A673 (cell line): Measurements from ENCODE around the gene NDUFB2. TPM values are rescaled to one million over a fixed set of nuclear protein-coding genes. Genes with fewer than 3 reads are reported as not detected.

ENCODE experiments used
- BruUV-seq: library from RNA; stranded (reverse); fragments of 400-500 nt; replicated peaks from 2 replicates; lab custom pipeline; 2021; lab: Mats Ljungman, UMichigan
- CTCF ChIA-PET: fragments of 300-600 bp; sonication (Branson Sonifier 250); formaldehyde crosslinking; loops from one replicate; lab custom pipeline; 2022; ENCODE audit warnings: antibody characterized with exemption; lab: Charles Lee
- POLR2A ChIA-PET: fragments of 300-600 bp; sonication (Branson Sonifier 250); formaldehyde crosslinking; loops from one replicate; lab custom pipeline; 2022; ENCODE audit warnings: antibody characterized with exemption; ENCODE audit not compliant: low non-redundant PET; lab: Charles Lee
- DNase-seq: peaks from one replicate; pipeline ENCODE4 v3.0.0-alpha.2; 2015; ENCODE audit warnings: low spot score
- H3K27ac ChIP-seq: fragments of 200-600 bp; sonication (generic); 2 replicates; pipeline ENCODE4 v1.5.1; 2016; ENCODE audit warnings: mixed run types, low read depth, mild to moderate bottlenecking, mixed read lengths, antibody characterized with exemption, low read length; ENCODE audit not compliant: poor library complexity, severe bottlenecking
- H3K27me3 ChIP-seq: fragments of 200-600 bp; sonication (generic); replicated peaks from 2 replicates; pipeline ENCODE4 v1.6.1; 2017; ENCODE audit warnings: mixed run types, low read depth, mild to moderate bottlenecking, mixed read lengths, antibody characterized with exemption, low read length; ENCODE audit not compliant: insufficient read depth, poor library complexity
- H3K36me3 ChIP-seq: fragments of 200-600 bp; sonication (generic); 2 replicates; pipeline ENCODE4 v1.6.1; 2016; ENCODE audit warnings: mixed run types, mild to moderate bottlenecking, mixed read lengths, antibody characterized with exemption, low read length; ENCODE audit not compliant: insufficient read depth, poor library complexity, severe bottlenecking
- H3K4me1 ChIP-seq: fragments of 200-600 bp; sonication (generic); 2 replicates; pipeline ENCODE4 v1.6.1; 2017; ENCODE audit warnings: mixed run types, mild to moderate bottlenecking, mixed read lengths, antibody characterized with exemption, low read length; ENCODE audit not compliant: insufficient read depth, poor library complexity, severe bottlenecking
- H3K4me3 ChIP-seq: fragments of 200-600 bp; sonication (generic); 2 replicates; pipeline ENCODE4 v1.5.1; 2016; ENCODE audit warnings: low read depth, mixed run types, mild to moderate bottlenecking, mixed read lengths, low read length; ENCODE audit not compliant: poor library complexity, severe bottlenecking
- H3K9me3 ChIP-seq: fragments of 200-600 bp; sonication (generic); 2 replicates; pipeline ENCODE4 v1.6.1; 2016; ENCODE audit warnings: mixed run types, low read depth, mild to moderate bottlenecking, mixed read lengths, antibody characterized with exemption, low read length; ENCODE audit not compliant: poor library complexity, severe bottlenecking
- CTCF ChIP-seq: fragments of 300-800, 200-600 bp; sonication (generic); conservative IDR thresholded peaks from 2 replicates; pipeline ENCODE4 v1.5.1; 2017; ENCODE audit warnings: low read depth, mild to moderate bottlenecking, antibody characterized with exemption, low read length, moderate library complexity, mixed read lengths
- EZH2 ChIP-seq: fragments of 200-600 bp; sonication (generic); IDR thresholded peaks from 2 replicates; pipeline ENCODE4 v1.6.1; 2017; ENCODE audit warnings: borderline replicate concordance, low read depth, mild to moderate bottlenecking, mixed read lengths, antibody characterized with exemption, low read length; ENCODE audit not compliant: poor library complexity, severe bottlenecking
- intact Hi-C: fragments of 100-400 bp; cut with micrococcal nuclease; formaldehyde crosslinking; loops from one replicate; pipeline ENCODE4 v1.10.0; 2022; ENCODE audit not compliant: unreplicated experiment
- total RNA-seq: library from RNA; stranded (reverse); gene quantifications from 2 replicates; pipeline ENCODE4 v1.2.3, GENCODE V29; 2021

The NDUFB2 gene
- total RNA-seq, 1 experiment from 2014 or later: 192 TPM

- Histone ChIP-seq H3K27me3 (no peaks in the 10 kb centered on the region), H3K36me3 (no peaks in the 10 kb centered on the region), H3K4me3 (no peak overlapping the region), H3K4me1 (no peaks in the 10 kb centered on the region), H3K9me3 (no peaks in the 10 kb centered on the region), H3K27ac (no peak overlapping the region)
- TF ChIP-seq CTCF (no peak), EZH2 (no peak)
- no peak for DNase-seq
- no TSS peak for BruUV-seq
- ChIA-PET CTCF (interaction anchor here (2.1 kb wide), 1 partner anchor 139 kb away, joined by 8 read pairs; no protein-coding TSS in a partner anchor), POLR2A (no interaction called here)
- intact Hi-C loops: no loop called here
Measured at GRCh38 chr7:140656548-140657515, 39.7 kb upstream of the NDUFB2 start.

GRCh38 chr7:140657891-140658290 is 38.6 kb upstream of the NDUFB2 start:
- no TSS peak for BruUV-seq
- TF ChIP-seq EZH2: no peak
- TF ChIP-seq CTCF: no peak

GRCh38 chr7:140659856-140660255 is 36.7 kb upstream of the NDUFB2 start:
- H3K4me3 ChIP-seq: no peak overlapping the region
- H3K9me3 ChIP-seq: no peaks in the 10 kb centered on the region
- ChIA-PET CTCF (interaction anchor here (0.6 kb wide), 1 partner anchor 324 kb away, joined by 6 read pairs; no protein-coding TSS in a partner anchor), POLR2A (no interaction called here)
- no peak overlapping the region for H3K27ac ChIP-seq
- BruUV-seq: no TSS peak
- no peaks in the 10 kb centered on the region for H3K27me3 ChIP-seq
- no peaks in the 10 kb centered on the region for H3K36me3 ChIP-seq
- H3K4me1 ChIP-seq: no peaks in the 10 kb centered on the region
- DNase-seq: no peak
- intact Hi-C loops: loop anchor here (5.0 kb wide), 1 partner anchor 352 kb away; the partner anchor contains the start of gene MRPS33
- TF ChIP-seq CTCF (no peak), EZH2 (no peak)

More at GRCh38 chr7:140657891-140658290, 38.6 kb upstream of the NDUFB2 start:
- intact Hi-C loops: no loop called here
- H3K36me3 ChIP-seq: no peaks in the 10 kb centered on the region
- no peaks in the 10 kb centered on the region for H3K4me1 ChIP-seq
- H3K4me3 ChIP-seq: no peak overlapping the region
- no peaks in the 10 kb centered on the region for H3K9me3 ChIP-seq
- CTCF ChIA-PET: no interaction called here
- H3K27ac ChIP-seq: no peak overlapping the region
- DNase-seq: no peak
- H3K27me3 ChIP-seq: no peaks in the 10 kb centered on the region
- POLR2A ChIA-PET: no interaction called here
